ENCODE data around the gene ERCC6L.

ERCC6L gene

DNA sequence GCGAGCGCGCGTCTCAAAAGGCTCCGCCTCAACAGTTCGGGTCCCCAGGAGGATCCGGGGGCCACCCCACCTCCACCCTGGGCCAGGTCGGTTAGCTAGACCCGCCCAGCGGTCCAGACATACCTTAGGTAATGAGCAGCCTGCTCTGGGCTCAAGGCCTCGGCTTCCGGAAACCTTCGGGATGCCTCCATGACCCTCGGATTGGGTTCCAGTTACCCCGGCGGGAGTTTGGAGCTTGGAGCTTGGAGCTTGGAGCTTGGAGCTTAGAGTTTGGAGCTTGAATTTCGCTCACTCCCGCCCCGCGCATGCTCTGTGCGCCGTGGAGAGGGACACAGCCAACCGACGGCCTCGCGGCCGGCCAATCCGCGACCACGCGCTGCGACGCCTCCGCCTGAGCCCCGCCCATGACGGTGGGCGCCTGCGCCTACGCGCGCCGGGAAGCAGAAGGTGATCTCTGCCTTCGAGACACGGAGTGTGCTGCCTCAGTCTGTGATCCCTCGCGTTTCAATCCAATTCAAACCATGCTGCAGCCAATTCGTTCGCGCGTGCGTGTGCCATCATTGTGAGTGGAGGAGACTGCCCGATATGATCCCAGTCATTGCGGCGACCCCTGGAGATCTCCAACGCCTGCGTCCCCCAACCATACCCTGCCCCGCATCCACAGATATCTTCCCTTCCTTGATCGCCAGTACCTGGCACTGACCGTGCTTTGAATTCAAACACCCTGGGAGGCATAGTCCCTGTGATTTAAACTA, at the start of gene ERCC6L:
Gene ERCC6L, minus strand, starts transcription at position 307 of the 755 bp plus-strand sequence. Its CDS starts 116 bp downstream, at position 191.
- no peak for FAIRE-seq

DNA sequence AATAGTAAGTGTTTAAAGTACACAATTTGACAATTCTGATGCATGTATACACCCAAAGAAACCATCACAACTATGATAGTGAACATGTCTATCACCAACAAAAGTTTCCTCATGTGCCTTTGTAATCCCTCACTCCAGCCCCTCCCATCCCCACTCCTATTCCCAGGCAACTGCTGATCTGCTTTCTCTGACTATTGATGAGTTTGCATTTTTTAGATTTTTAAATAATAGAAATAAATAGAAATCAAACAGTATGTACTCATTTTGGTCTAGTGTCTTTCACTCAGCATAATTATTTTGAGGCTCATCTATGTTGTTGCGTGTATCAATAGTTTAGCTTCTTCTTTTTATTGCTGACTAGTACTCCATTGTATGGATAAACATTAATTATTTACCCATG, 43.5 kb upstream of the ERCC6L start:
- FAIRE-seq, result no peak

DNA sequence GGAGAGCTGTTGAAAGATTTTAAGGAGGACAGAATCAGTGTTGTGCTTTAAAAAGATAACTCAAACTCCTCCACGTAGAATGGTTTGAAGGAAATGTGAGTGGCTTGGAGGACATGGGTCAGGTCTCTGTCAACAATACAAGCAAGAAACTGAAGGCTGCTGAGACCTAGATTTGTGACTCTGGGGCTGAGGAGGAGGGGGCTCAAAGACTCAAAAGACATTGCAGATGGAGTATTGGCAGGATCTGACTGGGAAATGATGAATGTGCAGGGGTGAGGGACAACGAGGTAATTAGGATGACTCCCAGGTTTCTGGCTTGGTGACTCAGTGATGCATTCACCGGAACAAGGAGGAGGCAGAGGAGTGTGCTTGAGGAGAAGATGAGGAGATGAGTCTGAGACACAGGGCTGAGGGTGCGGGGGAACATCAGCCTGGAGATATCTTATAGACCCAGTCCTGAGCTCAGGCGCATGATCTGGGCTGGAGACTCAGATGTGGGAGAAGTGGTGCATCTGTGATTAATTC, 41.6 kb upstream of the ERCC6L start:
- no peak for FAIRE-seq

GRCh38 chrX:72276478-72276953, 37.7 kb upstream of the ERCC6L start:
- no peak for FAIRE-seq

DNA sequence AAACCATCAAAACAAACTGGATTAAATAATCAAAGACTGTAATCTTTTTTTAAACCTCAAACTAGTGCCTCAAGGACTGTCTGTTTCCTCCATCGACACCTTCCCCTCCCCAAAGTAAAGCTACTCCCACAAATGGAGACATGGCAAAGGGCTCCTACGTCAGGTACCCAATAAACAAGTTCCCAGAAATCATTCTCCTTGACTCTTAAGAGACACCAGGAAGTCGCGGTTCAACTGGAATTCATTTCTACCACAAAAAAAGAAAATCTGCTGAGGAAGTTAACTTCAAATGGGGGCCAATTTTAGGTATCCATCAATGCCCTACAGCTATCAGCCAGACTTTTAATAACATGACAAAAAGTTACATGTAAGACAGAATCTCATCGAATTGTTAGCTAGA, 35.7 kb upstream of the ERCC6L start:
- no peak for FAIRE-seq

DNA sequence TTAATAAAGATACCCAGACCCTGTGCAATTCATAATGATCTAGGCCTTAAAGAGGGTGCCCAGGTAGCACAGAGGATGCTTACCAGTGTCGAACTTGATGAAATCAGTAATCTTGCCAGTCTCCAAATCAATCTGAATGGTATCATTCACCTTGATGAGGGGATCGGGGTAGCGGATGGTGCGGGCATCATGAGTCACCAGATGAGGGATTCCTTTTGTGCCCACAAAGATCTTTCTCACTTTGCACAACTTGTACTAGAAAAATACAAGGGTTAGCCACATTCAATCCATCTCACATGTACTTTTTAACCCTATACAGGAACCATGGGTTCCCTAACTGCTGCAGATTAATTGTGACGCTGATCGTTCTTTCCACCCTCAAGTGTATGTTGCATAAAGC, 34.9 kb upstream of the ERCC6L start:
- FAIRE-seq, result no peak

DNA sequence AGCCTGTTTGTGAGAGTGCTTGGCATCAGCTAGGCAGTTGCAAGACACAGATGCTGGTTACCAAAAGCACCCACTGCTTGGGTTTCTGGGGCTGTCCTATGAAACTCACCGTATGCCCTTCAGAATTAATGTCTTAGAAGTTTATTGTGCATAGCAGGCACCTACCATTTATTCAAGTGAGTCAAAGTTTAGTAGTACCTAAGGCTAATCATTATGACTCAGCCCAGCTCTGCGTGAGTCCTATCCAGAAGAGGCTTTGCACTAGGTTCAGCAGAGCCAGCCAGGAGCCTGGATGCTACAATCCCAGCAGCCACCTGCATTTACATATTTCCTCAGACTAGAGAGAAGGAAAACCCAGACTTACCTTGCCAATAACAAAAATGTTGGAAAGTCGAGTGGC, 34.0 kb upstream of the ERCC6L start:
- FAIRE-seq, result no peak

GRCh38 chrX:72271812-72272211, 33.0 kb upstream of the ERCC6L start:
- FAIRE-seq, result no peak

GRCh38 chrX:72271091-72271788, 32.4 kb upstream of the ERCC6L start:
- FAIRE-seq, result no peak

DNA sequence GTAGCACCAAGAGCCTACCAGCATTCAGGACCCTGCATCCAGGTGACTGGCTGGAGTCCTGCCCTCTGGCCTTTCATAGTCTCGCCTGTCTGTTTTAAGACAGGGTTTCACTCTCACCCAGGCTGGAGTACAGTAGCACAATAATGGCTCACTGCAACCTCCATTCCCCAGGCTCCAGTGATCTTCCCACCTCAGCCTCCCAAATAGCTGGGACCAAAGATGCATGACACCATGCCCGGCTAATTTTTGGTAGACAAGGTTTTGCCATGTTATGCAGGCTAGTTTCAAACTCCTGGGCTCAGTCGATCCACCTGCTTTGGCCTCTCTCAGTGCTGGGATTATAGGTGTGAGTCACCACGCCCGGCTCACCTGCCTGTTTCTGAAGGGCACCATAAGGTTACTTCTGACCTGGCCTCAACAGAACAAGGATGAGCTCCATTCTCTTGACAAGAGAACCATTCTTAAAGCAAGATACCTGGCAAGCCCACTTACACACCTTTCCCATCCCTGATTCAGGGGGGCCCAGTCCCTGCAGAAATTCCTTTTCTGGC, 31.6 kb upstream of the ERCC6L start:
- no peak for FAIRE-seq

DNA sequence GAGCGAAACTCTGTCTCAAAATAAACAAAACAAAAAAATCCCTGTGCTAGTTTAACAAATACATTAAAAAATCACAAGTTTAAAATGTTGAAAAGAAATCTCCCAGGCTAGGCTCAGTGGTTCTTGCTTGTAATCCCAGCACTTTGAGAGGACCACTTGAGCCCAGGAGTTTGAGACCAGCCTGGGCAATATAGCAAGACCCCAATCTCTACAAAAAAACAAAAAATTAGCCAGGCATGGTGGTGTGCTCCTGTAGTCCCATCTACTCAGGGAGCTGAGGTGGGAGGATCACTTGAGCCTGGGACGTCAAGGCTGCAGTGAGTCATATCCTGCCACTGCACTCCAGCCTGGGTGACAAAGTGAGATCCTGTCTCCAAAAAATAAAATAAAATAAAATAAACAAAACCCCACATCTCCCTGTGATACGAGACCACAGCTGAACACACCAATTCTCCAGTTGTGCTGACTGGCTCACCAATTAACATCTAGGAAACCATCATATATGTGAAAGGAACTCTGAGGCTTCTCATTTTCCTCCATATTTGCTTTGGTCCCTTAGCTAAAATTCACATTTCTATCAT, 30.9 kb upstream of the ERCC6L start:
- no peak for FAIRE-seq

- FAIRE-seq, result peak; percentile 47
Measured at GRCh38 chrX:72268597-72269365, 30.0 kb upstream of the ERCC6L start.

GRCh38 chrX:72265263-72265662, 26.4 kb upstream of the ERCC6L start:
- no peak for FAIRE-seq

GRCh38 chrX:72262077-72262476, 23.2 kb upstream of the ERCC6L start:
- FAIRE-seq, result no peak

DNA sequence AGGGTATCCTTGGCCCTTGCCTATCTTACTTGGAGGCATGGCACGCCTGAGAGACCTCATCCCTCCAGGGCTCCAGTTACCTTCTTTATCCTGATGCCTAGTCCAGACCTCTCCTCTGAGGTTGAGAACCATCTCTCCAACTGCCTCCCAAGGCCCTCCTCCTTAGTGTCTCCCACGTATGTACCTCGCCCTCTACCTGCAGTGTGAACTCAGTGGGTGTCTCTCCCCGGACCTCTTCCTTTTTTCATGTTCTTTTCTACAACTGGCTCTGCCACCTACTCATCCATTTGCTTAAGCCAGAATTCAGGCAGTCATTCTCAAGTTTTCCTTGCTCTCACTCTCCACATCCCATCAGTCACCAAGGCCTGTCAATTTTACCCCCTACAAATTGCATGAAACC, 21.6 kb upstream of the ERCC6L start:
- no peak for FAIRE-seq

DNA sequence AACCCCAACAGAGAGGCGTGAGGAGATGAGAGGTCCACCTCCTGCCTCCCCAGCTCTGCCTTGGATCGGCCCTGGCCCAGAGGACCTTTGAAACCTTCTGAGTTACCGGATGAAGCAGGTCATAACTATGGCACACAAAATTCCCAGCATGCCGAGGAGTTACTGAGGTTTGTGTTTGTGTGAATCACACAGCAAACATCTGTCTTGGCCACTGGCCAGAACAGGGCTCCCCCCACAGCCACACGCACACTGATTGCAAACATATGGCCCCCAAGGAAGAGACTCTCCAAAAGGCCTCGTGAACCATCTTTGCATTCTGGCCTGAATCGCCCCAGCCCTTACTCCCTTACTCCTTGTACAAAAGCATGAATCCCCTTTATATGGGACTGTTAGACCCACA, 19.3 kb upstream of the ERCC6L start:
- no peak for FAIRE-seq

DNA sequence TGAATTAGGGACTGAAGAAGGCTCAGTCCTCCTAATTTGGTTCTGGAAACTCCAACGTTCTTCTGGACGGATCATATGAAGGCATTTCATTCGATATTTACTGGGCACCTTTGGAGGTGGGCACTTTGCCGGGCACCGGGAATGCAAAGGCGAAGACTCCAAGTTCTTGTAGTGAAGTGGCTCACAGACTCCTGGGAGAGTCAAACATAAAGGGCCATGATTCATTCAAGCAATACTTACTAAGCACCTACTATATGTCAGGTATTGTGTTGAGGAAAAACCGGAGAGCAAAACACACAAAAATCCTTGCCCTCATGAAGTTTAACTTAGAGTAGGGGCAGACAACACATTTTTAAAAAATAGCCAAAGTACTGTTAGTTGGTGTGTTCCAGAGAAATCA, 17.0 kb upstream of the ERCC6L start:
- no peak for FAIRE-seq

DNA sequence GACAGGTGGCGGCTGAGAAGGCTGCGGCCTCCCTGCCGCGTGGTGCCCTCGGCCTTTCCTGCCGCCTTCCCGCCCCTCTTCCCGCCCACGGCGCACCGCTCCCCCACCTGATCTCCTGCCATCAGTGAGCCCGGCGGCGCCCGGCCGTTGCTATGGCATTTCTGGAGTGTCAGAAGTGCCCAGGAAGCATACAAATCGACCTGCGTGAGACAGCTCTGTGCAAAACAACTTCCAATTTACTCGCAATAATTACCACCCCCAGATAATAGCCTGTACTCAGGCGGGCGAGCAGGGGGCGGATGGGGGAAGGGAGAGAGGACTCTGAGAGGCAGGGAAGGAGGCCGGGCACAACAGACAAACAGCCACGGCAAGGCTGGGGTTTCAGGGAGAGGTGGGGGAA, 16.6 kb upstream of the ERCC6L start:
- FAIRE-seq, result no peak

- FAIRE-seq, result no peak
Measured at GRCh38 chrX:72254816-72255215, 16.0 kb upstream of the ERCC6L start.

DNA sequence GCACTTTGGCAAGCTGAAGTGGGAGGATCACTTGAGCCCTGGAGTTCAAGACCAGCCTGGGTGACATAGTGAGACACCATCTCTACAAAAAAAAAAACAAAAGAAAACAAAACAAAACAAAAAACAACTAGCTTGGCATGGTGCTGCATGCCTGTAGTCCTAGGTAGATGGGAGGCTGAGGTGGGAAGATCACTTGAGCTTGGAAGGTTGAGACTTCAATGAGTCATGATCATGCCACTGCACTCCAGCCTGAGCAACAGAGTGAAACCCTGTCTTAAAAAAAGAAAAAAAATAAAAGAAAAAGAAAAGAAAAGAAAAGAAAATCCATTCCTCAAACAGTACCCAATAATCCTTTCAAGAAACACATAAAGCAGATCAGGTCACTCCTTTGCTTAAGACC, 14.9 kb upstream of the ERCC6L start:
- FAIRE-seq, result no peak

GRCh38 chrX:72247206-72247942, 8.5 kb upstream of the ERCC6L start:
- FAIRE-seq, result no peak

All from TTC549 (cell line).